Measurements from ENCODE around the gene SH3RF3.

Gene SH3RF3

DNA sequence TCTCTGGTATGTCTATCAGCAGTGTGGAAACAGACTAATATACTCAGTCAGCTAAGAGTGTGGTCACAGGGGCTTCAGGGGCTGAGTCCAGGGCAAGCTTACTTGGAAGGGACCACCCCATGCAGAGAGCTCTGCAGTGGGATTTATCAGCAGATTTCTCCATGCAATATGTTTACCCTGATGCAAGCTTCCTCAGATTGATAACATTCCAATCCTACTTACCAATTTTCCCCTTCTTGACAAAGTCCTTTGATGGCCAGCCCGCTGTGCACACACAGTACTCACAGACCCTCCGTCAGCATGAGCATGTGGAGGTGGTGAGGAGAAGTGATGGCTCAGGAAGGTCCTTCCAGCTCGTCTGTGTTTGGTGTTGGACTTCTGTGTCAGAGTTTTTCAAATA, 51.8 kb downstream of the SH3RF3 start:
- no peak for DNase-seq (ENCODE audit: low read depth in 2 of 2)

DNA sequence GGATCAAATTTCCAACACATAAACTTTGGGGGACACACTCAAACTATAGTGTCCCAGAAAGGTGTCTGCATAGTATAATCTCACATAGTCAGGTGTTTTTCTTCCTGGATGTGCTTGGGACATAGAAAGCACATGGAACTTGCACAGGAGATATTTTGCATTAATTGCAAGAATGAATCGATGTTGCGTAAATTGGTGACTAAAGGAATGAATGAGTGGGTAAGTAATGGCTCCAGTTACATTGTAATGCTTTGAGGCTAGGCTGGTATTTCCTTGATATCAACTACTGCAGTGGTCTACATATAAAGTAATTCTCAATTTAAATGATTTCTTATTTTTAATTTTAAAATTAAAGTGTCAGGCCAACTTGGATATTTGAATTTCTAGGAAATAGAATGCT, 53.4 kb downstream of the SH3RF3 start:
- no peak for DNase-seq (ENCODE audit: low read depth in 2 of 2)

- DNase-seq (ENCODE audit: low read depth in 2 of 2) = no peak
Observed at GRCh38 chr2:109183871-109184270, 54.9 kb downstream of the SH3RF3 start.

DNA sequence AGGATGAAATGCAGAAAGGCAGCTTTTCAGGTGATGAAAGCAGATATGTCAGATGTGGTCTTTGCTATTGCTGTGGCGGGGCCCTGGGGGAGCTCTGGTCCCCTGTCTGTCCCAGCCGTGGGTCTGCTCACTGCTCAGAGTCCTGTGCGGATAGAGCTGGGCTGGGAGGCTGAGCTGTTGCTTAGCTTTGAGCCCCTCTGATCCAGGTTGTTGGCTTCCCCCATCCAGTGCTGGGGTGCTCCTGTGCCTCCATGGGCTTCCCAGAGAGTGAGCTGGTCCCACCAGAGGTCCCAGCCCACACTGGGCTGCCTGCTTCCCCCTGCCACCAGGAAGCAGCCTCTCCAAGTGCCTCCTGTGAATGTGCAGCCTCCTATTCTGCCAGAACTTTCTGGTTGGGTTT, 55.4 kb downstream of the SH3RF3 start:
- no peak for DNase-seq (ENCODE audit: low read depth in 2 of 2)

GRCh38 chr2:109185338-109185737, 56.3 kb downstream of the SH3RF3 start:
- DNase-seq (ENCODE audit: low read depth in 2 of 2) = no peak

DNA sequence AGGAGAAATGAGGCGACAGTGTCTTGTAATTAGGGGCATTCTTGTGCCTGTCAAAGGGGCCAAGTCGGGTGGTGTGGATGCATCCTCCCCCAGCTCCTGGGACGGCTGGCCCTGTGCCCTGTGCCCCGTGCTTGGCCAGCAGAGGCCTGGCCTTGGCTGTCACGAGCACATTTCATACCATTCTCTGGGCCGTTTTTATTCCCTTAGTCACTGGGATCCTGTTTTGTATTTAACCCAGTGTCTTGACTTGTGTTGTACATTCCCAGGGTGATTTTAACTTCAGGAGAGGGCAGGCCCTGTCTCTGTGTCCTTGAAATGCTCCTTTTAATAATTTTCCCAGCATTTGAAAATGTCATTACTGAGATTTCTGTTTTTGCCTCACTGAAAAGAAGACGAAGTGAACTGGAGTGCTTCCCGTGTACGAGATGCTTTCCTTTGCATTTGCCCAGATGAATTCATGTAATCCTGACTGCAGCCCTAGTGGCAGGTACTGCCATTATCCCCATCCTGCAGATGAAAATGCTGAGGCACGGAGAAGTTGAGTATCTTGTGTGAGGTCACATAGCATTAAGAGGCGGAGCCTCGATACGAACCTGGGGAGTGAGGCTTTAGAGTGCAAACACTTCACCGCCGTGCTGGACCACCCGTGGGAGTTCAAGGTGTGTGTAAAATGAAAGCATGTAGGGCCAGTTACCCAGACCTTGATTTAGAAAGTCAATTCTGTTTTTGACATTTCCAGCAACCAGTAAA, 57.0 kb downstream of the SH3RF3 start:
- no peak for DNase-seq (ENCODE audit: low read depth in 2 of 2)

- DNase-seq (ENCODE audit: low read depth in 2 of 2) = no peak
Observed at GRCh38 chr2:109186656-109187250, 57.7 kb downstream of the SH3RF3 start.

GRCh38 chr2:109187711-109188495, 58.9 kb downstream of the SH3RF3 start:
- no peak for DNase-seq (ENCODE audit: low read depth in 2 of 2)

DNA sequence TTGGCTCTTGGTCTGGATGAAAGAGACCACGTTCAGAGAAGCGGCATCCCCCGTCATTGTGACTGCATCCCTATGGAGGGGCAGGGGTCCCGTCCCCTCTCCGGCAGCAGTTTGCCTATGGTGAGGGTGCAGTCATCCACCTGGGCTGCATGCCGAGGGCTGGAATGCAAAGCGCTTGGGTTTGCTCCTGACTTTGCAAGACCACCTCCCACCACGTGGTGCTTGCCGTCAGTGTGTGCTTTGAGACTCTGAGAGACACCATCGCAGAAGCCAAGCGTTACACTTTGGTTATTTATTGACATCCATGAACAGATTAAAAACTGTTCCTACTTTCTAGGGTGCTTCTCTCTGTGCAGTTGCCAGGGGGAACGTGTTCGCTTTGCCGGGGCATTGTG, 59.5 kb downstream of the SH3RF3 start:
- no peak for DNase-seq (ENCODE audit: low read depth in 2 of 2)

GRCh38 chr2:109188898-109189297, 59.9 kb downstream of the SH3RF3 start:
- DNase-seq (ENCODE audit: low read depth in 2 of 2) = no peak

- DNase-seq (ENCODE audit: low read depth in 2 of 2) = no peak
Observed at GRCh38 chr2:109189751-109190150, 60.7 kb downstream of the SH3RF3 start.

- no peak for DNase-seq (ENCODE audit: low read depth in 2 of 2)
Observed at GRCh38 chr2:109193807-109194619, 65.0 kb downstream of the SH3RF3 start.

- no peak for DNase-seq (ENCODE audit: low read depth in 2 of 2)
Observed at GRCh38 chr2:109194620-109194937, 65.6 kb downstream of the SH3RF3 start.

GRCh38 chr2:109195193-109196045, 66.4 kb downstream of the SH3RF3 start:
- DNase-seq (ENCODE audit: low read depth in 2 of 2) = no peak

DNA sequence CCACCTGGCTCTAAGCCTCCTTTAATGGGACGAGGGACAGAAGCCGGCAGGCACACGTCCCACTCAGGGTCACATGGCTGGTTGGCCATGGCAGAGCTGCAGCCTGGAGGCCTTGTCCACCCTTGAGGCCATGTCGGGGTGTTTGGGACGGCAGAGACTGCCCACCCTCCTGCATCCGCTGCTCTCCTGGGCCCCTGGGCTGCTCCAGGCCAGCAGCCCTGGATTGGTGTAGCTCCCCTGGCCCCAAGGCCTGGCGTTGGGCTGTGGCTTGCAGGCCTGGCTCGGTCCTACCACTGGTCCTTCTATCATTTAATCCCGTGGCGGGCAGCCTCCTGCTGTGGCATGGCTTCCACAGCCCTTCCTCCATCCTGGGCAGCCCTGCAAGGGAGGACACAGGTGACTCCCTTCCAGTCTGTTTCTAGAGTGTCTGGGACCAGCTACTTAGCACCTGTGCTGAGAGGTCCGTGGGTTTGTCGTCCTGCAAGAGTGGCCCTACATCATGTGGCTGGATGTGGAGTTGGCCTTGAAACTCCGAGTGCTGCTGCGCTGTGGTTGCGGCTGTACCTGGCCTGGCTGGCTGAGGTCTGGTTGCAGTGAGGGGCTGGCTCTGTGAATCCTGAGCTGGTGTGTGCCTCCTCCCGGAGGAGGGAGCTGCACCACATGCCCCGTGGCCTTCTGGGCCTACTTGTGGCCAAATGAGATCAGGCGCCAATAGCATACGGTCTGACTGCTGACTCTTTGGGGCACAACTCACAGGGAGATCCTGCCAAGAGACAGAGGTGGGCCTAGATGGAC, 67.3 kb downstream of the SH3RF3 start:
- DNase-seq (ENCODE audit: low read depth in 2 of 2) = no peak

DNA sequence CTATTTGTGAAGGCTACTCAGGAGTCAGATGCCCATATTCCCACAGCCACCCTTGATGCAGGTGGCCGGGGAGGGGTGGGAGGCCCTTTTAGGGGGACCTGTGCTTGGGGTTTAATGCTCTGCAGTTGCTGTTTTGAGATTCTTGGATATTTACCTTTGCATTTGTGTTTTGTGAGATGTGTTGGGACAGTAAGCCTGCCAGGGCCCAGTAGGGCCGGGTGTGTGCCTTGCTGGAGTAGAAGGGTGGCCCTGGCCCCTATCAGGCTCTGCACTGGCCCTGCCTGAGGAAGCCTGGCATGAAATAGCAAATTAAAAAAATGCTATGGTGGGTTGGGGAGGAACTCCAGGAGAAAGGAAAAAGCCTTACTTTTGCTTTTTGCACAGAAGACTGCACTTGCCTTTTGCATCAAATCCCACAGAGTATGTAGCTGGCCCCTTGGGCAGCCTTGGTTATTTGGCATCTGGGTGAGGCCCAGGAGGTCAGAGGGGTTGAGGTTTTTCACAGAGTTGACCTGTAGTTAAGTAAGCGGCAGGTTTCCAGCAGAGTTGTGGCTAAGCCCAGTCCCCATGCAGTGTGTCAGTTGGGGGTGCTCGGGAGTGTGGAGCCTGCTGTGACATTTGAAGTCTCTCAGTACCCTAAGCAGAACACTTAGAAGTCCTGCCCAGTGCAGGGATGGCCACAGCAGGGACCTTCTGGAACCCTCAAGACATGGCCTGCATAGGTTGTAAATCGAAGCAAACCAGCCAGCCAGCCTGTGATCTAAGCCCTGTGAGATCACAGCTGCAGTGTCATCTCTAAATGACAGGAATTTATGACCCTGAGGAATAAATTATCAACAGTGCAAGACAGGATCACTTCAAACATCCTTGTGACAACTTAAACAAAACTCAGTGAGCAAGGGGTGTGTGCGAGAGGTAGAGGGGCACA, 68.8 kb downstream of the SH3RF3 start:
- no peak for DNase-seq (ENCODE audit: low read depth in 2 of 2)

- no peak for DNase-seq (ENCODE audit: low read depth in 2 of 2)
Observed at GRCh38 chr2:109199790-109200189, 70.8 kb downstream of the SH3RF3 start.

DNA sequence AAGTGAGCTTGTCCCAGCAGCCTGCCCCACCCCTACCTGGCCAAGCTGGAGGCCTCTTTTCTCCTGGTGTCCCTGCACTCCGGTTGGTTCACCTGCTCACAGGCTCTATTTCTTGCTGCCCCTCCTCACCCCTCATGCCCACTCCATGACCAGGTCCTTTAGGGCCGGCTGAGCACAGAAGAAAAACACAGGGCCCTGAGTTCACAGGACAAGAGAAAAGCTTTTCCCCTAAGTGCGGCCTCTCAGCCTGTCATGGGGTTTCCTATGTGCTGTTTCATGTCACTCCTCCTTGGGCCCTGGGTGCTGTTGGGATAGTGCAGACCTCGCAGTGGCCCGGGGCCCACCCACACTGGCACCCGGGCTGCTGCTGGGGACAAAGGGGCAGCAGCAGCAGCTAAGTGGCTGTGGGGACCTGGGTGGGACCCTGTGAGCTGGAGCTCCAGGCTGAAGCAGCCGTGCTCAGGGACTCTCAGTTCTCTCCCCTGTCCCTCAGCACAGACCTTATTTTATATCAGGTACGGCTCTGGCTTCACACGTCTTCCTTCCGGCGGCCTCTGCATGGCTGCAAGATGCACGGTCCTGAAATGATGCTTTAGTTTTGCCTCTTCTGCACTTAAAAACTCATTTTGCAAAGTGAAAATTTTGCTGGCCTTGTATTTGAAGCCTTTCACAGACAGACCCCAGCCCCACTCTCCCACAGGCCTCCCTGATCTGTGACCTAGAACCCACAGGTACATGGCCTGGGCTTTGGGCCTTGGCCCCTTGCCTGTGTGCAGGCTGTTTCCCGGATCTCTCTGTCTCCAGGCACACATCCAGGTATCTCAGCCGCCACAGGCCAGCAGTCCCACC, 71.8 kb downstream of the SH3RF3 start:
- DNase-seq (ENCODE audit: low read depth in 2 of 2) = no peak

All from stimulated activated CD8-positive, alpha-beta memory T cell treated with anti-CD3 and anti-CD28 coated beads, Interleukin-2, amount 100 ng/mL, for 1 hour (primary cell).